GM18907 (cell line): Measurements from ENCODE around the gene HLA-DQB1.

Experiments used
- ATAC-seq: cut with Tn5 transposase; IDR thresholded peaks from one replicate; pipeline ENCODE4 v1.9.1; 2021; ENCODE audit warnings: mild to moderate bottlenecking, moderate library complexity; ENCODE audit not compliant: unreplicated experiment

HLA-DQB1 gene

DNA sequence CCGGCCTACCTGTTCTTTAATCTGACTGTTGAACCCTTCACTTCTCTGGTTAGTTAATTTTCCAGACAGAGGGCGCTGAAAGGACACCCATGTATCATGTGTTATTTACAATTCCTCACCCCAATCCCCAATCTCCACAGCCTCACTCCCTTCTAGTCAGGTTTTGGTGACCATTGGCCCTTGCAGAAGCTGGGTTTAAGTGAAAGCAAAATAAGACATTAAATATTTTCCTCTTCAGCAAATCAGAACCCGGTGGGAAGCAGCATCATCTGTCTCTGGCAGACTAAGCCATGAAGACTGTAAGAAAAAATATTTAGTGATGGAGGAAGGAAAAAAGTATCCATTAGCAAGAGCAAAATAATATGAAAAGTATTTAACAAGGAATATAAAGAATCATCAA is 38.6 kb downstream of the HLA-DQB1 start:
- peak; percentile 43 for ATAC-seq

DNA sequence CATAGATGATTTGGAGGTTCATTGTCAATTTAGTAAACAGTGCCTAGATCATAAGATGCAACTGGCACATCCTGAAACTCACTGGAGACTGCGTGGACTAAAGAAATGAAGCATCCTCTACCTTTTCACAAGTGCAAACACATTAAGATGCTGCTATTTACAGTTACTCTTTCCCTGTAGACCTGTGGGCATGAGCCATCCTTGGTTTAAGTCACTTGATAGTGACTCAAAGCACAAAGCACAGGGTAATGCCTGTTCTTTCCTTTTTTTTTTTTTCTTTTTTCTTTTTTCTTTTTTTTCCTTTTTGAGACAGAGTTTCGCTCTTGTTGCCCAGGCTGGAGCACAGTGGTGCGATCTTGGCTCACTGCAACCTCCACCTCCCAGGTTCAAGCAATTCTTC is 39.2 kb downstream of the HLA-DQB1 start:
- no peak for ATAC-seq

DNA sequence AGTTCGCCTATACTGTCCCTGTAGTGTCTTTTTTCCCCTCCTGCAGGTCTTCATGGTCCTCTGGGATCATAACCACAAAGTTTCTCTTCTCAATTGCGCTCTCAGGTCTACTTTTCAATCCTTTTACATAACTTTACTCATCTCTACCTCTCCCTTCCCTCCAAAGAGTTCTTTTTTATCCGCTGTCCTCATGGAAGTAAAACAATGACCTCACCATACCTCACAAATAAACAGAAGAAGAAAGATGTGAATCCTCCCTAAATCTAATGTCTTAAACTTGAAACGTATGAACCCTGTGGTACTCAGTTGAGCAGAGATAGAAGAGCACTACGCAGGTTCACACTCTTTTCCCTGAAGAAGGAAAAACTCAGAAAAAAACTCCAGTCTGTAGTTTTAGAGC is 41.3 kb downstream of the HLA-DQB1 start:
- no peak for ATAC-seq

DNA sequence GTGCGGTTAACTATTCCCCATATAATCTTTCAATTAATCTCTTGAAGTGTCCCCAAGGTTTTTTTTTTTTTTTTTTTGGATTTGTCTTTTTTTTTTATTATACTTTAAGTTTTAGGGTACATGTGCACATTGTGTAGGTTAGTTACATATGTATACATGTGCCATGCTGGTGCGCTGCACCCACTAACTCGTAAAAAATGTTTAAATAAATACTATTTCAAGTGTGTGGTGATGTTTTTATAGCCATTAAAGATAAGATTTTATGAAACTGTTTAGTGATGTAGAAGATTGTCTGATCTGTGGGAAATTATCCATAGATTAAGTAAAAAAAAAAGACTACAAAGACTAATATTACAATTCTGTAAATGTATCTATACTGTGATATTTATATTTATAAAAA is 41.9 kb downstream of the HLA-DQB1 start:
- ATAC-seq, result no peak

DNA sequence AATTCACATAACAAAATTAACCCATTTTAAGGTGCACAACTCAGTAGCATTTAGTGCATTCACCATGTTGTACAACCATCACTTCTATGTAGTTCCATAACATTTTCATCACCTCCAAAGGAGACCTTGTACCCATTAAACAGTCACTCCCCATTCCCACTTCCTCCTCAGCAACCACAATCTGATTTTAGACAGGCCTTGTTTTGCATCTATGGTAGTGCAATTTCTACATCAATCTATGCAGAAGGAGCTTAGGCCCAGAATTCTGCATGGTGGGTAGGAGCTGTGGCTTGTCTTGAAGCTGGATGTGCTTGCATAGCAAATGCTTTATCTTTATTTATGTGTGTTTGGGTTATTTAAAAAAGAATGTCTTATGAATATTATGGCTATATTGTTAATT is 42.8 kb downstream of the HLA-DQB1 start:
- ATAC-seq, result peak; percentile 11

DNA sequence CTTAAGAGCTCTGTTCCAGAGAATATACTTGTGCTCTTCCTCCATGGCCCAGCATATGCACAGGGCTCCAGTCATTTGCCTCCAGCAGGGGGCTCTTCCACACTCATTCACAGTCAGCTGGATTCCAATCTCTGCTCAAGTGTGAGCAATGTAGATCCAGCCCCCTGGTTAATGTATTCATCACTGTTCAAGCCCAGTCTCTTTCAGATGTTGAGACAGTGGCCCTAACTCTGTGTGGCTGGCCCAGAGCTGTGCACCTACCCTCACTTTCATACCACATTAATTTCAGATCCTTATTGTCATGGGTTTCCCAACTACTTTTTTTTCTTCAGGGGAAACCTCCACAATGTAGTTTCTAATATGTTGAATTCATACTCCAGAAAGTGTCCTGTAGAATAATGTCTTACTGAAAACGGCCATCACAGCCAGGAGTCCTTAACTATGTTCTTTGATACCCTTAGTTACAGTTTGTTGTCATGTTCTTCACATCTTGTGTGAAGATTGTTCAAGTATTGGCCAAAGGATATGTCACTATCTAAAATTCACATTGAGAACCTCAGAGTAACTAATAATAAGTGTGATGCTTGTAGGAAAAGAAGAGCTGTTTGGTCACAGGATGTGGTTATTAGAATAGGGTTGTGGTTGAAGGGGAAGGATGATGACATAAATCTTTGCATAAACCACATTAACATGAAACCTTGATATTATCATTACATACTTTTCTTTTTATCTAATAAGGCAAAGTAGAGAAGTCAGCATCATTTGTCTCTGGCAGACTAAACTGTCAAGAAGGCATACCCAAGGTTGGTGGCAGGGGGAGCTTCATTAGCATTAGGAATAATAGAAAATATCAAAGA is 43.7 kb downstream of the HLA-DQB1 start:
- ATAC-seq, result peak; percentile 78

DNA sequence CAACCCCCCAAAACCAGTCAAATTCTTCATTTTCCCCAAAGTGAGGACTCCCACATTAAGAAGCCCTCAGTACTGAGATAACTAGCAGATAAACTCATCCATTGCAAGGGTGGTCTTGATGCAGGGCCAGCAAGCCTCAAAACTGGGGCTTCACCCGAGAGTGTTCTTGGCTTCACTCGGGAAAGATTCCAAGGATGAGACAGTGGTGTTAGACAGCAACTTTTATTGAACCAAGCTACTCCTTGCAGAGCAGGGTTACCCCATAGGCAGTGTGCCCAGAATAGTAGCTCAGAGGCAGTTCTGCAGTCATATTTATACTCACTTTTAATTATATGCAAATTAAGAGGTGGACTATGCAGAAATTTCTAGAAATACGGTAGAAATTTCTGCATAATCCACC is 45.1 kb downstream of the HLA-DQB1 start:
- ATAC-seq, result no peak

DNA sequence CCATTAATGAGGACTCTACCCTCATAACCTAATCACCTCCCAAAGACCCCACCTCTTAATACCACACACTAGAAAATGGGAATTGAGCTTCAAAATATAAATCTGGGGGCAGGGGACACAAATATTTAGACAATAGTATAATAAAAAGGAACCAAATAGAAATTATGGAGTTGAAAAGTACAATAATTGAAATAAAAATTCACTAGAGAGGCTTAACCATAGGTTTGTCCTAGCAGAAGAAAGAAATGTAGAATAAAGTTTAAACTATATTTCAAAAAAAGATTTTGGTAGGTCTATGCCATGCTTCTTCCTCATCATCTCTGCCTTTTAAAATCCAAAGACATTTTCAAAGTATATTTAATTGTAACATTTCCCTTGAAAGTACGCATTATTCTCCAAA is 48.7 kb downstream of the HLA-DQB1 start:
- no peak for ATAC-seq

DNA sequence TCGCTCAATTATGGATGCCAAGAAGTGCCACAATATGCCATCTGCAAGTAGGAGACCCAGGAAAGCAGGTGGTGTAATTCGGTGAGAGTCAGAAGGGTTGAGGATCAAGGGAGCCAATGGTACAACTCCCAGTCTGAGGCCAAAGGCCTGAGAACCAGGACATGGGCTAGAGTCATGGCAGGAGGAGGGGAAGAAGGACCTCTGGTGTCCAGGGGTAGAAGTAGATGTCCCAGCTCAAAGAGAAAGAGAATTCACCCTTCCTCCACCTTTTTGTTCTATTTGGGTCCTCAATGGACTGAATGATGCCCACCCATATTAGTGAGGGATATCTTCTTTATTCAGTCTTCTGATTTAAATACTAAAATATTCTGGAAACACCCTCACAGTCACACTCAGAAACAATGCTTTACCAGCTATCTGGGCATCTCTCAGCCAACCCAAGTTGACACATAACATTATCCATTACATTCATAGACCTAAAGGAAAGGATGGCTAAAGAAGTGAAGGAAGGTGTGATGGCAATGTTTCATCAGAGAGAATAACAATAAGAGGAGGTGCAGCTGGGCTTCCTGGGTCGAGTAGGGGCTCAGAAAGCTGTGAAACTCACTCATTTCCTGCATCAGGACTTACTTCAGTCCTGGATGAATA is 50.4 kb downstream of the HLA-DQB1 start:
- ATAC-seq, result no peak

DNA sequence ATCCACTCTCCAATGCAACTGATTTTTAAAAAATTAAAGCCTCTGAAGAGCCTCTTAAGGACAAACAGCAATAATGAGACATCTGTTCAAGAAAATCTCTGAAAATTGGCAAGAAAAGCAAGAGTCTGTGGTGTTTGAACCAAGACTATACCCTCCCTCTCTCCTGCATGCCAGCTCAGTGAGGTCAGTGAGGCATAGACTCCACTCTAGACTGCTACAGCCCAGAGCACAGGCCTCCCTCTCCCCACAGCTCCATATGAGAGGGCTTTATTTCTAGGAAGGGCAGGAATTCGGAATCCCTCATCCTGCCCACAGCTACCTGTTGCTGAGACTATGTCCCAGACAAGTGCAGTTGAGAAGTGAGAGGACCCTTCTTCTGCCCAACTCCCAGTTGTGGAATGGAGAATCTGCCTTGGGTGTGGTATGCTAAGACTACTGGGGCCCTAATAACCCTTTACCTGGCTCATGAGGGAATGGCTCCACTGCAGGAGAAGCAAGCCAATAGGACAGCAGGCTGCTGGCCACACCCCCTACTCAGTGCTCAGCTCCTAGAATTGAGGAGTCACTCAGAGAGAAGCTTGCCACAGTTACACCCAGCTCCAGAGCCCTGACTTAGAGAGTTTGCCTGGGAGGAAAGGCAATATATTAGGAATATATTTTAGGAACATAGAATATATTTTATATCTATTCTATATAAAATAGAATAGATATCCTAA is 51.9 kb downstream of the HLA-DQB1 start:
- ATAC-seq, result no peak

DNA sequence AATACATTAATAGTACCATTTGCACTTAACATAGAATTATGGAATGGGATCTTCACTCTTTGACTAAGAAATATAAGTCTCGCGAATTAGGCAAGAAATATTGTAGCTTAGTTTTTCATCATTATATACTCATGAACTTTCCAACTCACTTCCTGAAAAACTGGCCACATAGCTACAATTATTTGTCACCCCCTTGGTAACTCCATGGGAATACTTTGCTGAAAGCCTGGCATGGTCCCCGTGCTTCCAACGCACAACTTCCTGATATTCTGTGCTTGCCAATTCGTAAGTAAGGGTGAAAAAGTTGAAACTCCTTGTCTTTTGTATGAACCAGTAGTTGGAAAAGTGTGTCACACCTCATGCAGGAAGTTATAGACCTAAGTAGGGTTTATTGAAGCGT is 53.0 kb downstream of the HLA-DQB1 start:
- ATAC-seq, result no peak

DNA sequence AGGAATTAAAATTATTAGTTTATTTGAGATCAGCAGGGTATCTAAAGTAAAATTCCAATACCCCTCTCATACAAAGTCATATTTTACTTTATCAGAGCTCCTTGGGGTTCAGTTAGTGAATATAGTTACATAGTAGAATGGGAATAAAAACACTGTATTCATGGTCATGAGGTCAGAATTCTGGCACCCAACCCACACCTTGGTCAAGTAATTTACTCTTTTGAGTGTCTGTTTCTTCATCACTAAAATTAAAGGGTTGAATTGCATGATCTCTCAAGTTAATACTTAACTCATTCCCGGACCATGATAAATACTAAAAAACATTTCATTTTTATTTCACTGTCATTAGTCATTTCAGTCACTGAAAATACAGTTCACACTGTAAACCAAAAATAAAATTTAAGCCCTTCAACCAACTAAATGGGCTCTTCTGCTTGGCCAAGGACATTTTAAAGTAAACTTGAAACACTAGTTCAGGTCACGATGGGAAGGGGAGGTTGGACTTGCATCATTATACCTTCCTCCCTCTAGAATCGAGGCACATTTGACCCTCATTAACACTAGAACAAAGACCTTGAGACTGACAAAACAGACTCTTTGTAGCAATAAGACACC is 55.7 kb downstream of the HLA-DQB1 start:
- no peak for ATAC-seq

DNA sequence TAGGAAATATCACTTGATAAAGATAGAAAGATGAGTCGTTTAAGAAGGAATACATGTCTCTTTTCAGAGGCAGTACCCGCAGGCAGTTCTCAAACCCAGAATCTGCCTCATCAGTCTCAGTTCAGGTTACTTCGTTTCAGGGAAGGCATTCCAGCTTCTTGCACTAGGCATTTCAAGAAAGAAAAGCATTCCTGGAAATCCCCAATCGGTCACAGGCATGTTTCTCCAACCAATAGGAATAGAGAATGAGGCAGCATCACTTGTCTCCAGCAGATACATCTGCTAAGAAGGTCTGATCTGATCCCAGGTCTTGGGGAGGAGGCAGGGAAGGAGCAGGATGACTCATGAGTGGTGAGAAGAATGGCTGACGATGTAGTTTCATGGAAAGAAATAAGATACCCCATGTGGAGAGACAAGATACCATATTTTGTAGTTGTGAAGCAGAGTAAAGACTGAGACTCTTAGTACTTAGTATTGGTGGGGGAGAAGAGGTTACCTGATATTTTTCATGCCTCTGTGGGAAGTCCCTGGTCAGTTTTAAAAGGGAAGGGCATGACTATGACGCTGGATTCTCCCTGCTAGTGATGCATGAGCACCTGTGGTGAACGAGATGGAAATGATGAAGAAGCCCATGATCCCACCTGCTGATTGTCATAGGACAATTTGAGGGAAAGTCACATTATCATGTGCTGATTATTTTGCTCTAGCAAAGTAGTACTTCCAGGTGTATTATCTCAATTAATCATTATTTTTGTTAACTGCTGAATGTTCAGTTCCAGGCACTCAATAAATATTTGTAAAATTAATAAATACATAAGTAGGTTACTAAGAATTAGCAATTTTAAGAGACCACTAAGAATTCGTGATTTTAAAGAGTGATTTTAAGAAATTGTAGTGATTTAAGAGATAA is 56.5 kb downstream of the HLA-DQB1 start:
- ATAC-seq, result peak; percentile 85
